Thyroid gland (tissue), 4 donors: ENCODE data around the gene CDHR3. TPM values are rescaled to one million over a fixed set of nuclear protein-coding genes. Genes with fewer than 3 reads are reported as not detected.
A peak's percentile ranks its signal among the peaks of the same experiment; 100 is the strongest.

Experiments used
- DNase-seq, 2 donors: peaks; one replicate each; pipeline ENCODE4 v3.0.0-alpha.2; 2019
- H3K27ac ChIP-seq, 3 donors: fragments of 200-600 bp; sonication (generic); 1 replicate in 2 of 3; 2 replicates in 1 of 3; pipeline ENCODE4 v1.5.1; 2016 to 2019; ENCODE audit warnings: mild to moderate bottlenecking in 1 of 3, moderate library complexity in 1 of 3
- H3K27me3 ChIP-seq: fragments of 200-600 bp; sonication (generic); one replicate; pipeline ENCODE4 v1.5.1; 2019
- H3K36me3 ChIP-seq, 2 donors: fragments of 200-600 bp; sonication (generic); one replicate each; pipeline ENCODE4 v1.5.1; 2016 to 2019
- H3K4me1 ChIP-seq, 2 donors: fragments of 200-600 bp; sonication (generic); one replicate each; pipeline ENCODE4 v1.5.1; 2017 to 2019
- H3K4me3 ChIP-seq, 3 donors: fragments of 200-600 bp; sonication (generic); replicated peaks in 1 of 3; 1 replicate in 2 of 3; 2 replicates in 1 of 3; pipeline ENCODE4 v1.5.1; 2016; ENCODE audit warnings: mild to moderate bottlenecking in 1 of 3
- H3K9me3 ChIP-seq: fragments of 200-600 bp; sonication (generic); one replicate; pipeline ENCODE4 v1.5.1; 2017
- POLR2A ChIP-seq, 2 donors: fragments of 450-650 bp; IDR thresholded peaks; one replicate each; pipeline ENCODE4 v1.6.1; 2017; ENCODE audit warnings: antibody characterized with exemption in 2 of 2, mild to moderate bottlenecking in 2 of 2, moderate library complexity in 1 of 2
- WGBS, 2 donors: methylation state at CpG; one replicate each; pipeline ENCODE4 v1.1.5; 2017; 5-methylcytosine and 5-hydroxymethylcytosine counted together
- intact Hi-C: fragments of 100-400 bp; cut with DNase I; formaldehyde crosslinking; loops from one replicate; pipeline ENCODE4 v1.15.1; 2023
- total RNA-seq, 4 donors: library from RNA; depleted of rRNA; stranded (reverse); fragments of >200 nt; gene quantifications; one replicate each; pipeline ENCODE4 v1.2.3, GENCODE V29; 2016
- TF ChIP-seq, protein P1 (sequence below), 6 experiments: fragments of 200-600 bp in 3 of 6; fragments of 450-650 bp in 3 of 6; sonication (generic) in 3 of 6; IDR thresholded peaks; one replicate each; pipeline ENCODE4 v1.5.1; 2016 to 2019; ENCODE audit warnings: antibody characterized with exemption in 6 of 6, mild to moderate bottlenecking in 2 of 6, inconsistent platforms in 1 of 6, moderate library complexity in 1 of 6

CDHR3 gene
- total RNA-seq, 4 donors from 2014 or later: 5.8 to 8.6 (median 7.3) TPM

DNA sequence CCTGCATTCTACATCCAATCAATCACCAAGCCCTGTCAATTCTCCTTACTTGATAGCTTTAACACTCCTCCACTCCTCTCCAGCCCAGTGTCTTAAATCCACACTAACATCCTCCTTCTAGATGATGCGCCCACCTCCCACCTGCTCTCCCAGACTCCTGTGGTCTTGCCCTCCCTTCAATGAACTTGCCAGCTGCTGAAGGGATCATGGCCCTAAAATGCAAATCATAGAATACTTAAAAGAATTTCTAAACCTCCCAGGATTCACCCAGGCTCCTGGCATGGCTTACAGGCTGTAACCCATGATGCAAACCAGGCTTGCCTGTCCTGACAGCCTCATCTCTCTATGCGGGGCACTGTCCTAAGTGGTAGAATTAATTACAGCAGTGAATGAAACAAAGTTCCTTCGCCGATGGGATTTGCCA is 105.5 kb downstream of the CDHR3 start:
- WGBS, 2 donors: 95 to 96% methylated on average over 4 of the region's 4 CpGs
- Histone ChIP-seq H3K27ac (peak overlapping the region in 2 of 3 donors; percentile 91 to 96), H3K36me3 (no peaks in the 10 kb centered on the region), H3K27me3 (no peaks in the 10 kb centered on the region), H3K9me3 (no peaks in the 10 kb centered on the region), H3K4me3 (no peak overlapping the region), H3K4me1 (peaks cover 61 to 73% of the 10 kb centered on the region in 2 donors)
- intact Hi-C loops: no loop called here
- TF ChIP-seq, protein P1, sequence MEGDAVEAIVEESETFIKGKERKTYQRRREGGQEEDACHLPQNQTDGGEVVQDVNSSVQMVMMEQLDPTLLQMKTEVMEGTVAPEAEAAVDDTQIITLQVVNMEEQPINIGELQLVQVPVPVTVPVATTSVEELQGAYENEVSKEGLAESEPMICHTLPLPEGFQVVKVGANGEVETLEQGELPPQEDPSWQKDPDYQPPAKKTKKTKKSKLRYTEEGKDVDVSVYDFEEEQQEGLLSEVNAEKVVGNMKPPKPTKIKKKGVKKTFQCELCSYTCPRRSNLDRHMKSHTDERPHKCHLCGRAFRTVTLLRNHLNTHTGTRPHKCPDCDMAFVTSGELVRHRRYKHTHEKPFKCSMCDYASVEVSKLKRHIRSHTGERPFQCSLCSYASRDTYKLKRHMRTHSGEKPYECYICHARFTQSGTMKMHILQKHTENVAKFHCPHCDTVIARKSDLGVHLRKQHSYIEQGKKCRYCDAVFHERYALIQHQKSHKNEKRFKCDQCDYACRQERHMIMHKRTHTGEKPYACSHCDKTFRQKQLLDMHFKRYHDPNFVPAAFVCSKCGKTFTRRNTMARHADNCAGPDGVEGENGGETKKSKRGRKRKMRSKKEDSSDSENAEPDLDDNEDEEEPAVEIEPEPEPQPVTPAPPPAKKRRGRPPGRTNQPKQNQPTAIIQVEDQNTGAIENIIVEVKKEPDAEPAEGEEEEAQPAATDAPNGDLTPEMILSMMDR (IDR thresholded peaks at IDR 0.05): no peak
- no peak for TF ChIP-seq POLR2A (IDR thresholded peaks at IDR 0.05)
- no peak for DNase-seq

DNA sequence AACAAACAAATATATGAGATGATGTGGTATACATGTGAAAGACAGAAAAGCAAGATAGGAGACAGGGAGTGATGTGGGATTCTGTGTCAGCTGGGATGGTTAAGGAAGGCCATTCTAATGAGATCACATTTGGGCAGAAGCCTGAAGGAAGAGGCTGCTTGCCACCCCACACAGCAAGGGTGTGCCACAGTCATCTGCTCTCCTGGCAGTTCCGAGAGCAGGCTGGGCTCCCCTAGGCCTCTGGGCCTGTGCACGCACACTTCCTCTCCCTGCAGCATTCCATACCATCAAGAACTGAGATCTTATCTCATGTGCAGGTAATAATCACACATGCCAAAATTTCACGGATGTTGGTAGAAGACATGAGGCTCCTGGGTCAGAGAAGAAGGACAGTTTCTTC is 105.9 kb downstream of the CDHR3 start:
- no peak overlapping the region for H3K4me3 ChIP-seq
- no peaks in the 10 kb centered on the region for H3K9me3 ChIP-seq
- no peaks in the 10 kb centered on the region for H3K36me3 ChIP-seq
- intact Hi-C loops: no loop called here
- no peak for DNase-seq
- no peak for TF ChIP-seq POLR2A (IDR thresholded peaks at IDR 0.05)
- TF ChIP-seq, protein P1 (IDR thresholded peaks at IDR 0.05): no peak
- 55 to 84% methylated on average over 3 of the region's 3 CpGs for WGBS, 2 donors
- no peaks in the 10 kb centered on the region for H3K27me3 ChIP-seq
- peaks cover 61 to 75% of the 10 kb centered on the region in 2 donors for H3K4me1 ChIP-seq
- H3K27ac ChIP-seq: peak overlapping the region; percentile 71 to 96 (median 91)

DNA sequence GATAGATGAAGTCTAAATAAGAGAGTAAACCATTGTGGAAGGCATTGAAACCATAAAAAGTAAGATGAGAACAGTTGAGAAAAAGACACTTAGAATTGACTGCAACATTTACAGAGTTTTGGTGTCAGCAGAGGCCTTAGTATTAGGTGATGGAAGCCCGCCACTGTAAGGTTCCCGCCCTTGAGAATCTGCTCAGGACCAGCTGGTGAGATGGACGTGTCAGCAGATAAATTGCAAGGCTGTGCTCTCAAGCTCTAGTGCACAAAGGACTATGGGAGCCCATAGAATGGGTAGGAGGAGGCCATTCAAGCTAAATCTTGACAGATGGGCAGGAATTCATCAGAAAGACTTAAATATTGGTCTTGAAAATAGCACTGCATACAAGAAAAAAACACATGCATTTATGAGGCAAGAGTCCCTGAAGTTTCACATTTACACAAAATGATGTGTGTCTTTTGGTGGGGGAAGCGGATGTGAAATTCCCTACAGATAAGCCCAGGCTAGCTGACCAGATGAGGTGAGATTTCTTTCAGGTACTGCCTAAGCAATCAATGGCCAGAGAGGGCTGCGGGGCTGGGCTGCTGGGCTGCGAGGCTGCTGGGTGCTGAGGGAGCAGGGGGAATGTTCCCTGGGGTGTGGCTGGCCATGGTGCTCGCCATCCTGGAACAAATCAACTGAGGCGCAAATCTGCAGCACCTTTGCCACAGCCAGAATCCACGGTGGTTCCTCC is 106.6 kb downstream of the CDHR3 start:
- Histone ChIP-seq H3K27me3 (no peaks in the 10 kb centered on the region), H3K4me3 (no peak overlapping the region), H3K9me3 (no peaks in the 10 kb centered on the region), H3K4me1 (peaks cover 56 to 69% of the 10 kb centered on the region in 2 donors), H3K27ac (peak overlapping the region; percentile 71 to 96 (median 91)), H3K36me3 (no peaks in the 10 kb centered on the region)
- TF ChIP-seq, protein P1 (IDR thresholded peaks at IDR 0.05): no peak
- peak in 1 of 2 donors; percentile 46 for TF ChIP-seq POLR2A (IDR thresholded peaks at IDR 0.05)
- 67 to 76% methylated on average over 6 to 8 of the region's 9 CpGs for WGBS, 2 donors
- peak; percentile 91 to 94 for DNase-seq
- intact Hi-C loops: loop anchor here (5.0 kb wide), 1 partner anchor 38 kb away; no protein-coding TSS in a partner anchor

DNA sequence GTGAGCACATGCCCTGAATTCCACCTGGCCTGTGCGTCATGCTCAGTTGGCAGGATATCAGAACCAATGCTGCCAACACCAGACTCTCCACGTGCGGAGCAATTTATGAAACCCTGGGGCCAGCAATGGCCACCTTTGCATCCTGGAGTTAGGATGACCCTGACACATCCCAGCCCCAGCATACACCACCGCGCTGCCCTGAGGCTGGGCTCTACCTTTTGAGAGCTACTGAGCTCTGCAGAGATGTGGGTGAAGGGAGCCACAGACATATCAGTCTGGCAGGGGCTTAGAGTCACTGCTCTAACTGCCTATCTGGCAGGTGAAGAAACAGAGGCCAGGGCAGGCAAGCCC is 107.1 kb downstream of the CDHR3 start:
- H3K27me3 ChIP-seq: no peaks in the 10 kb centered on the region
- no peaks in the 10 kb centered on the region for H3K9me3 ChIP-seq
- 22 to 40% methylated on average over 2 to 4 of the region's 5 CpGs for WGBS, 2 donors
- DNase-seq: no peak
- no peak overlapping the region for H3K4me3 ChIP-seq
- H3K4me1 ChIP-seq: peaks cover 50 to 63% of the 10 kb centered on the region in 2 donors
- peak overlapping the region; percentile 68 to 96 (median 91) for H3K27ac ChIP-seq
- H3K36me3 ChIP-seq: no peaks in the 10 kb centered on the region
- intact Hi-C loops: loop anchor here (5.0 kb wide), 1 partner anchor 37 kb away; no protein-coding TSS in a partner anchor
- TF ChIP-seq, protein P1 (IDR thresholded peaks at IDR 0.05): no peak
- TF ChIP-seq POLR2A (IDR thresholded peaks at IDR 0.05): no peak

DNA sequence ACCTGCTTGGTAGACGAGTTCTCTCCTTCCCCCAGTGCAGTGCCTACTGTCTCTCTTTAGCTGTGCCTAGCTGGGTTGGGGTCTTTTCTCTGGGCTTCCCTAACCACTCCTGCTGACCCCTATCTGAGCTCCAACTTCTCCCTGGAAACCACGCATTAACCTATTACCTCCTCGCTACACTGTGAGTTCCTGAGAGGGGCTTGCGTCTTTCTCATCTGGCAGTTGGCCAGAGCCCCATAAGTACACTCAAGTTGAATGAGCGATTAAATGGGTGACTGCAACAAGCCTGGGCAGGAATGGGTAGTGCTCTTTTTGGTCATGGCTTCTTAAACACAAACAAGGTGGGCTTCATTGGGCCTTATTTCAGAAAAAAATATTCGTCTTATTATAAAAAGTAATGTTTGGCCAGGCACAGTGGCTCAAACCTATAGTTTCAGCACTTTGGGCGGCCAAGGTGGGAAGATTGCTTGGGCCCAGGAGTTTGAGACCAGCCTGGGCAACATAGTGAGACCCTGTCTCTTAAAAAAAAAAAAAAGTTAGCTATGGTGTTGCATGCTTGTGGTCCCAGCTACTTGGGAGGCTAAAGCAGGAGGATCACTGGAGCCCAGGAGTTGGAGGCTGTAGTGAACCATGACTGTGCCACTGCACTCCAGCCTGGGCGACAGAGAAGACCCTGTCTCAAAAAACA is 107.6 kb downstream of the CDHR3 start:
- Histone ChIP-seq H3K27ac (peak overlapping the region; percentile 68 to 96 (median 91)), H3K4me1 (peaks cover 45 to 59% of the 10 kb centered on the region in 2 donors), H3K36me3 (no peaks in the 10 kb centered on the region), H3K4me3 (no peak overlapping the region), H3K27me3 (no peaks in the 10 kb centered on the region), H3K9me3 (no peaks in the 10 kb centered on the region)
- TF ChIP-seq POLR2A (IDR thresholded peaks at IDR 0.05): no peak
- intact Hi-C loops: loop anchor here (5.0 kb wide), 1 partner anchor 37 kb away; no protein-coding TSS in a partner anchor
- DNase-seq: peak; percentile 53 to 58
- 48 to 50% methylated on average over 8 of the region's 8 CpGs for WGBS, 2 donors
